Measurements from ENCODE around the gene VDR. TPM values are rescaled to one million over a fixed set of nuclear protein-coding genes. Genes with fewer than 3 reads are reported as not detected.
A peak's percentile ranks its signal among the peaks of the same experiment; 100 is the strongest.

The VDR gene
- total and polyA plus RNA-seq, 2 experiments from 2014 or later = 3.2 to 4.9 TPM

- Histone ChIP-seq H3K4me2 (no peak overlapping the region), H3K27ac (no peak overlapping the region), H3K4me1 (ENCODE audit: insufficient read depth) (no peaks in the 10 kb centered on the region), H3K36me3 (replicated peaks; ENCODE audit: insufficient read depth, low read depth) (no peaks in the 10 kb centered on the region), H3K4me3 (no peak overlapping the region), H2AFZ (no peak overlapping the region), H3K79me2 (no peaks in the 10 kb centered on the region), H4K20me1 (ENCODE audit: insufficient read depth, poor library complexity, severe bottlenecking) (no peaks in the 10 kb centered on the region), H3K9me3 (ENCODE audit: low read depth) (no peaks in the 10 kb centered on the region), H3K9me2 (replicated peaks; ENCODE audit: insufficient read depth) (no peaks in the 10 kb centered on the region), H3K27me3 (no peaks in the 10 kb centered on the region)
- 73% methylated on average over 1 of the region's 1 CpG for WGBS (ENCODE audit: low lambda C conversion rate, missing lambda C conversion rate)
- no peak for TF ChIP-seq EZH2phosphoT487 (IDR thresholded peaks at IDR 0.05; ENCODE audit: low read depth, severe bottlenecking, unreplicated experiment)
- no peak for TF ChIP-seq EZH2 (IDR thresholded peaks at IDR 0.05; ENCODE audit: borderline replicate concordance)
- no peak for TF ChIP-seq CTCF (IDR thresholded peaks at IDR 0.05; ENCODE audit: poor library complexity)
- no peak for DNase-seq (ENCODE audit: low spot score)
Observed at GRCh38 chr12:47894068-47894467, 10.7 kb downstream of the VDR start.

DNA sequence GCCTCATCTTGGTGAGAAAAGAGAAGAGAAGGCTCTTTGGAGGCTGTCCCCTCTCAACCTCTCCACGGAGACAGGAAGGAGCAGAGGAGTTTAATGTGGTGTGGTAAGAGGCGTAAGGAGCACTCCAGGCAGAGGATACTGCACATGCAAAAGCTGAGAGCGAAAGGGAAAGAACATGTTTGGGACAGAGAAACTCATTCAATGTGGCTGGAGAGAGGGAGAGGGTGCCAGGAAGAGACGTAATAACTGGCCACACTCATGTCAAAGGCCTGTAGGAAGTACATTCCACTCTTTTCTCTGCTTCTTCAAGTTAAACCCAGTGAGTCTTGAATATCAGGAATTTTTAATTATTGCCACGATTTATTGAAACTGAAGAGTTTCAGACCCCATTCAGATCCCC is 12.0 kb downstream of the VDR start:
- WGBS (ENCODE audit: low lambda C conversion rate, missing lambda C conversion rate) = 84% methylated on average over 5 of the region's 5 CpGs

GRCh38 chr12:47891356-47891755 is 13.4 kb downstream of the VDR start:
- Histone ChIP-seq H4K20me1 (ENCODE audit: insufficient read depth, poor library complexity, severe bottlenecking) (no peaks in the 10 kb centered on the region), H3K9me3 (ENCODE audit: low read depth) (no peaks in the 10 kb centered on the region), H3K79me2 (no peaks in the 10 kb centered on the region), H3K4me2 (no peak overlapping the region), H3K9me2 (replicated peaks; ENCODE audit: insufficient read depth) (no peaks in the 10 kb centered on the region), H2AFZ (no peak overlapping the region), H3K27ac (no peak overlapping the region), H3K27me3 (no peaks in the 10 kb centered on the region), H3K4me3 (no peak overlapping the region), H3K36me3 (replicated peaks; ENCODE audit: insufficient read depth, low read depth) (no peaks in the 10 kb centered on the region), H3K4me1 (ENCODE audit: insufficient read depth) (peaks cover 3% of the 10 kb centered on the region)
- no peak for DNase-seq (ENCODE audit: low spot score)
- TF ChIP-seq EZH2phosphoT487 (IDR thresholded peaks at IDR 0.05; ENCODE audit: low read depth, severe bottlenecking, unreplicated experiment) = no peak
- no peak for TF ChIP-seq EZH2 (IDR thresholded peaks at IDR 0.05; ENCODE audit: borderline replicate concordance)
- no peak for TF ChIP-seq CTCF (IDR thresholded peaks at IDR 0.05; ENCODE audit: poor library complexity)
- WGBS (ENCODE audit: low lambda C conversion rate, missing lambda C conversion rate) = 63% methylated on average over 3 of the region's 3 CpGs

More for the DNA sequence above, 12.0 kb downstream of the VDR start:
- Histone ChIP-seq H3K36me3 (replicated peaks; ENCODE audit: insufficient read depth, low read depth) (no peaks in the 10 kb centered on the region), H2AFZ (no peak overlapping the region), H4K20me1 (ENCODE audit: insufficient read depth, poor library complexity, severe bottlenecking) (no peaks in the 10 kb centered on the region), H3K4me1 (ENCODE audit: insufficient read depth) (peaks cover 3% of the 10 kb centered on the region), H3K9me3 (ENCODE audit: low read depth) (no peaks in the 10 kb centered on the region), H3K27me3 (no peaks in the 10 kb centered on the region), H3K79me2 (no peaks in the 10 kb centered on the region), H3K4me3 (no peak overlapping the region), H3K4me2 (no peak overlapping the region), H3K9me2 (replicated peaks; ENCODE audit: insufficient read depth) (no peaks in the 10 kb centered on the region), H3K27ac (no peak overlapping the region)
- DNase-seq (ENCODE audit: low spot score) = no peak
- no peak for TF ChIP-seq EZH2phosphoT487 (IDR thresholded peaks at IDR 0.05; ENCODE audit: low read depth, severe bottlenecking, unreplicated experiment)
- no peak for TF ChIP-seq EZH2 (IDR thresholded peaks at IDR 0.05; ENCODE audit: borderline replicate concordance)
- no peak for TF ChIP-seq CTCF (IDR thresholded peaks at IDR 0.05; ENCODE audit: poor library complexity)

GRCh38 chr12:47889040-47889439 is 15.8 kb downstream of the VDR start:
- TF ChIP-seq EZH2phosphoT487 (IDR thresholded peaks at IDR 0.05; ENCODE audit: low read depth, severe bottlenecking, unreplicated experiment) (no peak), CTCF (IDR thresholded peaks at IDR 0.05; ENCODE audit: poor library complexity) (no peak)
- H3K4me3 ChIP-seq = no peak overlapping the region
- no peaks in the 10 kb centered on the region for H3K79me2 ChIP-seq
- DNase-seq (ENCODE audit: low spot score) = no peak
- H3K27ac ChIP-seq = peak overlapping the region; percentile 55
- no peaks in the 10 kb centered on the region for H4K20me1 ChIP-seq (ENCODE audit: insufficient read depth, poor library complexity, severe bottlenecking)
- H3K9me3 ChIP-seq (ENCODE audit: low read depth) = no peaks in the 10 kb centered on the region
- H3K4me2 ChIP-seq = no peak overlapping the region
- H2AFZ ChIP-seq = no peak overlapping the region
- H3K4me1 ChIP-seq (ENCODE audit: insufficient read depth) = peaks cover 3% of the 10 kb centered on the region
- H3K36me3 ChIP-seq (replicated peaks; ENCODE audit: insufficient read depth, low read depth) = no peaks in the 10 kb centered on the region
- no peaks in the 10 kb centered on the region for H3K27me3 ChIP-seq
- 75% methylated on average over 4 of the region's 4 CpGs for WGBS (ENCODE audit: low lambda C conversion rate, missing lambda C conversion rate)
- no peaks in the 10 kb centered on the region for H3K9me2 ChIP-seq (replicated peaks; ENCODE audit: insufficient read depth)
